ENCODE measurements around the gene LIX1.

Gene LIX1

GRCh38 chr5:97071993-97072392 is 70.4 kb downstream of the LIX1 start:
- no peak for DNase-seq

- no peak for DNase-seq
These were observed 71.3 kb downstream of the LIX1 start for GRCh38 chr5:97071101-97071500.

GRCh38 chr5:97070234-97070633 is 72.2 kb downstream of the LIX1 start:
- DNase-seq: no peak

GRCh38 chr5:97067296-97067850 is 75.0 kb downstream of the LIX1 start:
- DNase-seq: no peak

DNA sequence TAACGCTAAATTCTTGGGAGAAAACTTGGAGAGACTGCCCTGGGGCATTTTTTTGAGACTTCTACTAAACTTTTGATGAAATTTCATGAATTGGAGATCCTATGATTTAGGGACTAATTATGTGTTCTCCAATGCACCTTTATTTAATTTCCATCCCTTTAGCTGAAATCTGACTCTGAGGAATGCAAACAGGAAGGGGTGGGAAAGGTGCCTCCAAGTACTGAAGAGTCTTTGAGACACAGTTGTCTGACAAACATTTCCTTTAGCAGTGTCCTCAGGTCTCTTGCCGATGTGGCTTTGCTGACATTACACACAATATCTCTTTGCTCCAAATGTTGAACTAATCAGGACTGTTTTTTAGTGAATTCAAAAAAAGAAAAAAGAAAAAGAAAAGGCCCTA is 76.9 kb downstream of the LIX1 start:
- DNase-seq: no peak

DNA sequence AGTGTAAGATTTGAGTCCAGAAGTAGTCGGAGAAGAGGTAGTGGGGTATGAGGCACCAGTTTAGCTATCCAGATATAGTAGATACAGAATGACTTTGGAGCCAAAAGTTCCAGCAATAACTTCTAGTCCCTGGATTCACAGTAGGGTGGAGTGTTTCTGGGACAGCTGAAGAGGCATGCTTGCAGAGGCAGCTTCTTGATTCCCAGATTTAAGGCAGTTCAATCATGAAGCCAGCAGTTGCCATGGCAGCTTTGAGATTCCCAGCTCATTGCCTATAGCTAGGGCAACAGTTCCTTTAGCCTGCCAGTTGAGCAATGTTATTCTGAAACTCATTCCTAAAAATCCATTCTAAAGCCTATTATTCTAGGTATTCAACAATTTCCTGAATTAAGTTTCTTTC is 79.2 kb downstream of the LIX1 start:
- no peak for DNase-seq

DNA sequence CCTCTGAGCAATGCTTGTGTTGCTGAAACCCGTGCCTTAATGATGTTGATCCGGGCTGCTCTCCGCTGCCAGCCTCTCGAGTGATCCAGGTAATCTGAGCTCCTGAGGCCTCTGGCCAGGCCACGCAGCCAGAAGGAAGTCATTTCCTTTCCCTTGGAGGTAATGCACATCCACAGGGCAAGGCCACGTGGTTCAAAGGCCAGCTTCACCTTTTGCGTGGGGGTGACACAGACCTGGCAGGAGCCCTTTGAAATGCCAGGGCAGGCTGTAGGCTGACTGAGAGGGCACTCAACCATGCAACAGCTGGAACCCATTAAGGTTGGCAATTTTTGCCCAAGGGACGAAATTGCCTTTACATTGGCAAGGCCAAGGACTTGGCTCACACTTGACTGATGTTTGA is 80.4 kb downstream of the LIX1 start:
- no peak for DNase-seq

GRCh38 chr5:97056263-97056662 is 86.1 kb downstream of the LIX1 start:
- DNase-seq: no peak

DNA sequence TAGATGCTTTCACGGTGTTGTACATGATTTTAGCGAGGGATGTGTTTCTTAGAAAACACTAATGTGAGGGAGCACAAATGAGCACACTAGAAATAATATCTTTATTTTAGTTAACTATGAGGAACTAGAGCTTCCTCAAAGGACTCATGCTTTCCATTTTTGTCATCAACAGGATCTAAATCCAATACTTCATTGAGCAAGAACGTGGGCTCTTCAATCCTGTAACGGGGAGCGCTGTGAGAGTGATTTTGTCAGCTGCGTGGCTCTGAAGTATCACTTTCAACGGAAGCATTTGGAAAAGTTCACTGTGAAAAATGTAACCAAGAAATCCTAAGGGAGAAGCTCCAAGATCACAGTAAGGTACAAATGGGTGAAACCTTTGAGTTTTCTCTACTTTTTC is 93.2 kb downstream of the LIX1 start:
- DNase-seq: no peak

- DNase-seq: no peak
These were observed 95.3 kb downstream of the LIX1 start for GRCh38 chr5:97047076-97047475.

DNA sequence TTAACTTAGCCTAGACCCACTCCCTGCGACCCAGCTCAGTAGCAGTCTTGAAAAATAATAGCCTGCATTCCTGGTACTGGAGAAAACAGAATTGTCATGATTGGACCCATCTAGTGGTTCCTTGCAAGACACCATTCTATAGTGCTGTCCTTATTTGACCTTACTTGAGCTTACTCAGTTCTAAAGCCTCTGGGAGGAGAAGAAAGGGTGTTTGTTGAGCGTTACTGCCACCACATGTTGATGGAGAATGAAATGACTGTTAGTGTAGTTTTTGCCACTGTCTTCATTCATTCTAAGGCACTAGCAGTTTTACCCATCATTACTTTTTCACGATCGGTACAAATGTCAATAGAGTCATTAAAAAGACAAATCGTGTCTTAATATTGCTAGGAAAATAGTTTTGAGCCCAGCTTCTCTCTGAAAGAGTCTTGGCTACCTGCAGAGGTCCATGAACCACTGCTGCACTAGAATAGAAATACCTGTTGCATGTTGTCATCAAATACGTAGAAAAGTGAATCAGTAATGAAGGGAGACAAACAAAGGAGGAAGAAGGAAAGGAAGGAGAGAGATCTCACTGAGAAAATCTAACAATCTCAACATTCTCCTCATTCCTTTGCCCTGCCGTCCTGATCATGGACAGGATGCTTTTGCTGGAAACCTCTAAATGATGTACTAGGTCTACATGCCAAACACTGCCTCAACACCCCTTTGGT is 96.0 kb downstream of the LIX1 start:
- DNase-seq: no peak

DNA sequence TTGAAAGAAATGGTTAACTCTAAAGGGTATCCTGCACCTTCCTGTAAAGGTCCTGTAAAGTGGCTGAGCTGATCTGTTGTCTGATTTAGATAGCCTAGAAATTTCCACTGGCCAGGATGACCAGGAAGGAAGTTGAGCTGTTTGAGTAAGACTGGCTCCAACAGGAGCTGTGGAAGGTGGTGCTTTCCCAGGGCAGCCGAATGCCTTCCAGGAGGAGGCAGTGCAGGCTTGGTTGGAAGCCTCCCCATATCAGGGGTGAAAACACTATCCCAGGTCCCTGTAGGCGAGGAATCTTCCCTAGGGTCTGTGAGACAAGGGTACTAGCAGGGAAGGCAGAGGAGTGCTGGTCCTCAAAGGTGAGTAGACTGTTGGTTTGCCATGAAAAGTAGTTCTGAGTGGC is 98.4 kb downstream of the LIX1 start:
- DNase-seq: no peak

DNA sequence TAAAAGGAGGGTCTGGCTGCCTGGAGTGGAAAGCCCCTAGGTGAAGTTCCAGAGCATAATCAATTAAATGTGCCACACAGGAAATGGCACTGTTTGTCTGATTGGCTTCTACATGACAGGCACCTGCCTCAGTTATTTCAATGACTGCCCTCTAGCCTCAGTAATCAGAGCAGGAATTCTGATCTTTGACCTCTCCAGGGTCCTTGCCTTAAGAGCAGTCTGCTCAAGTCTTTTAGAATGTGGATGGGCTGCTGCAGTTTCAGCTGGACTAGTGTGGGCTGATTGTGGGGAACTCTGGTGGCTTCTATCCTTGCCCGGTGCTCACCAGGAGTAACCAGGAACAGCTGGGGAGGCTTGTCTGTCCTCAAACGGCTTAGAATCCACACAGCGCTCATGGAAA is 98.9 kb downstream of the LIX1 start:
- DNase-seq: no peak

- DNase-seq: no peak
These were observed 99.4 kb downstream of the LIX1 start for GRCh38 chr5:97042996-97043395.
